BLaER1 treated with 17β-estradiol and CSF1 and Interleukin-3, amounts not matched to agents 10 nM and 100 nM (cell line): Measurements from ENCODE around the gene DIRAS1.

Source experiments
- H3K27ac ChIP-seq, 11 experiments: shearing (Covaris generic); formaldehyde crosslinking; 2 replicates each; pipeline ENCODE4 v1.8.1; 2022
- H3K27me3 ChIP-seq, 11 experiments: shearing (Covaris generic); formaldehyde crosslinking; 2 replicates each; pipeline ENCODE4 v1.8.1; 2022
- H3K36me3 ChIP-seq, 11 experiments: shearing (Covaris generic); formaldehyde crosslinking; 2 replicates each; pipeline ENCODE4 v1.8.1; 2022
- H3K4me1 ChIP-seq, 10 experiments: shearing (Covaris generic); formaldehyde crosslinking; 2 replicates each; pipeline ENCODE4 v1.8.1; 2022
- H3K4me2 ChIP-seq, 11 experiments: shearing (Covaris generic); formaldehyde crosslinking; 2 replicates each; pipeline ENCODE4 v1.8.1; 2022
- H3K4me3 ChIP-seq, 10 experiments: shearing (Covaris generic); formaldehyde crosslinking; 2 replicates each; pipeline ENCODE4 v1.8.1; 2022
- H3K9ac ChIP-seq, 11 experiments: shearing (Covaris generic); formaldehyde crosslinking; 2 replicates each; pipeline ENCODE4 v1.8.1; 2022
- H3K9me3 ChIP-seq, 11 experiments: shearing (Covaris generic); formaldehyde crosslinking; replicated peaks in 1 of 11; 2 replicates each; pipeline ENCODE4 v1.8.1; 2022
- H4K20me1 ChIP-seq, 11 experiments: shearing (Covaris generic); formaldehyde crosslinking; 2 replicates each; pipeline ENCODE4 v1.8.1; 2022
- Cebpa-rat ChIP-seq, 11 experiments: shearing (Covaris generic); IDR thresholded peaks; 2 replicates each; pipeline ENCODE4 v1.8.1; 2022

Gene DIRAS1

DNA sequence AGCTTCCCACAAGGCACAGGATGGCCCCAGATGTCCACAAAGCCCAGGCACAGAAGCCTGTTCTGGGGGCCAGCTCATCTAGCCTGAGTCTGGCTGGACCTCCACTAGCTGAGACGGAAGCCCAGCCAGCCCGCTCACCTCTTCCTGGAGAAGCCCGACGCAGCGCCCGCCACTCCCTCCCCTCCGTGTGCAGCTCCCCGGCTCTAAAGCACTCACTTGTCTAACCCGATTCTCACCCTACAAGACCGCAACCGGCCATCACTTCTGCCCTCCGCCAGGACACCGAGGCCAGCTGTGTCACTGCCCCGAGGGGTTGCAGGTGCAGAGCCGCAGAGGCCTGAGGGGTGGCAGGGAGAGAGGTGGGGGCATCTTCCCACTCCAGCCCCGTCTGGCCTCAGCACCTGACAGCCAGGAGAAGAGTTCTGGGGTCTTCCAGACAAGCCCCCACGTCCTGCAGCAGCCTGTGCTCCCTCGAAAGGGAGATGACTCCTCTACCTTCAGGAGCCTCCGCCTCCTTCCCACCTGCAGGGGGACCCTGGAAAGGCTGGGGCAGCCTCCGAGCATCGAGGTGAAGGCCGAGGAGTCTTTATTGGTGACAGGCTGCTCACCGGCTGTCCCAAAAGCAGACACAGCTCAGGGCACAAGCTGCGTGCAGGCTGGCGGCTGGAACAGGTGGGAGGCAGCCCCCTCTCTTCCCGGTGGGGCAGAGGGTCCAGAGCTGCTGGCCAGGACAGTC is 5.9 kb upstream of the DIRAS1 start:
- H3K4me2 ChIP-seq, result peak overlapping the region; percentile 75 to 93 (median 85)

DNA sequence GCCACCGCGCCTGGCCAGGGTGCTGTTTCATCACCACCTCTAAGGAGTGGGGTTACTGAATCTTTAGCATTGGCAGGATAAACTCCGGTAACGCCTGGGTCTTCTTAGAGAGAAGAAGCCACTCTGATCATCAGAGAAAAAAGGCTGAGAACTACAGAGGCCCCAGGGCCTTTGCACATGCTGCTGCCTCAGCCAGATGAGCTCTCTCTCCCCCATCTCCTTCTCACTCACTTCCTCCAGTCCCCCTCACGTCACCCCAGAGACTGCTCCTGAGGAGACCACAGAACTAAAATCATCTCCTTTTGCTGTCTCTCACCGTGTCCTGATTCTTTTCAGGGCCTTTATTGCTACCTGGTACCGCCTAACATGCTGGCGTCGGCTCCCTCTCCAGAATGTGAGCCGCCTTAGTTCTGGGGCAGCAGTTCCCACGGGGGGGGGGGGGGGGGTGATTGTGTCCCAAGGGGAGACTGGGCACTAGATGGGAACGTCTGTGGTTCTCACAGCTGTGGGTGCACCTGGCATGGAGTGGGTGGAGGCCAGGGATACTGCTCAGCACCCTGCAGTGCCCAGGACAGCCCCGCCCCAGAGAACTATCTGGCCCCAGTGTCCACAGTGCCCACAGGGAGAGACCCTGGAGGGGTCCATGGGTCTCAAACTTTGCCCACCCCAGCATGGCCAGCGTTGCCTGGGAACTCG is 5.1 kb upstream of the DIRAS1 start:
- Histone ChIP-seq H3K4me3 (peak overlapping the region in 2 of 10 experiments; percentile 5 to 12; a peak in 2 of 20 replicates), H3K4me2 (peak overlapping the region; percentile 75 to 93 (median 85)), H3K4me1 (peaks cover 37 to 96% (median 91%) of the 10 kb centered on the region in 10 experiments)

More for the DNA sequence above, 5.9 kb upstream of the DIRAS1 start:
- Histone ChIP-seq H4K20me1 (peaks cover 0 to 59% (median 24%) of the 10 kb centered on the region in 11 experiments; a peak in 16 of 22 replicates), H3K27ac (peak overlapping the region in 2 of 11 experiments; percentile 5 to 26; a peak in 1 of 22 replicates), H3K9me3 (no peaks in the 10 kb centered on the region), H3K4me3 (peak overlapping the region in 2 of 10 experiments; percentile 5 to 12; a peak in 2 of 20 replicates), H3K4me1 (peaks cover 30 to 96% (median 87%) of the 10 kb centered on the region in 10 experiments), H3K36me3 (peaks cover 0 to 17% (median 8%) of the 10 kb centered on the region in 11 experiments; a peak in 16 of 22 replicates), H3K27me3 (peaks cover 0 to 25% (median 0%) of the 10 kb centered on the region in 11 experiments; a peak in 9 of 22 replicates), H3K9ac (peak overlapping the region in 8 of 11 experiments; percentile 8 to 57 (median 39); a peak in 10 of 22 replicates)
- no peak for TF ChIP-seq Cebpa-rat (IDR thresholded peaks at IDR 0.05)

GRCh38 chr19:2724148-2724557 is 3.0 kb upstream of the DIRAS1 start:
- no peak overlapping the region for H3K4me3 ChIP-seq
- peaks cover 0 to 38% (median 16%) of the 10 kb centered on the region in 11 experiments; a peak in 15 of 22 replicates for H4K20me1 ChIP-seq
- no peaks in the 10 kb centered on the region for H3K9me3 ChIP-seq
- H3K9ac ChIP-seq, result no peak overlapping the region
- H3K27ac ChIP-seq, result no peak overlapping the region
- peaks cover 0 to 25% (median 0%) of the 10 kb centered on the region in 11 experiments; a peak in 9 of 22 replicates for H3K27me3 ChIP-seq
- TF ChIP-seq Cebpa-rat (IDR thresholded peaks at IDR 0.05), result no peak
- peaks cover 46 to 89% (median 85%) of the 10 kb centered on the region in 10 experiments for H3K4me1 ChIP-seq
- no peaks in the 10 kb centered on the region for H3K36me3 ChIP-seq
- H3K4me2 ChIP-seq, result peak overlapping the region; percentile 92 to 99 (median 98); a peak in 20 of 22 replicates

More for the DNA sequence above, 5.1 kb upstream of the DIRAS1 start:
- Histone ChIP-seq H3K27me3 (peaks cover 0 to 25% (median 0%) of the 10 kb centered on the region in 11 experiments; a peak in 9 of 22 replicates), H3K9ac (peak overlapping the region in 8 of 11 experiments; percentile 8 to 57 (median 39); a peak in 10 of 22 replicates), H3K9me3 (no peaks in the 10 kb centered on the region), H3K27ac (0 out of 22 replicates have a peak overlapping the region, but pooled peaks of 2 of the 11 experiments have one; percentile 5 to 26), H4K20me1 (peaks cover 0 to 51% (median 18%) of the 10 kb centered on the region in 11 experiments; a peak in 16 of 22 replicates), H3K36me3 (peaks cover 0 to 9% (median 0%) of the 10 kb centered on the region in 11 experiments; a peak in 8 of 22 replicates)
- TF ChIP-seq Cebpa-rat (IDR thresholded peaks at IDR 0.05), result no peak

DNA sequence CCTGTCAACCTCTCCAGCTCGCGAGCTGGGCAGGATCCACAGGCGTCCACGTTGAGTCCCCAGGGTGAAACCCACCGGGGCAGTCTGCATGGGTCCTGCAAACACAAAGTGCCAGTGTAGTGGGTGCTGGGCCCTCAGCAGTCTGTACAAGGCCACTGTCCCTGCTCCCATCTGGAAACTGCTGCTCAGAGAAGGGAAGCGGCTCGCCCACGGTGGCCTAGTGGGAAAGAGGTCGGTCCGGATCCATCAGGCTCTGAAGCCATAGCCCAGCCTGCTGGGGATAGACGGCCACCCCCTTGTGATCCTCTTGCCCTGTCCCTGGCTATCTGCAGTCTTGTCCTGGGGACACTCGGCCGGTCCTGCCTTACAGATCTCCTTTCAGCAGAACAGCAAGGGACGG is 2.6 kb upstream of the DIRAS1 start:
- H4K20me1 ChIP-seq, result peaks cover 0 to 39% (median 16%) of the 10 kb centered on the region in 11 experiments; a peak in 16 of 22 replicates
- no peaks in the 10 kb centered on the region for H3K9me3 ChIP-seq
- H3K4me2 ChIP-seq, result peak overlapping the region; percentile 92 to 99 (median 98)
- peaks cover 0 to 25% (median 0%) of the 10 kb centered on the region in 11 experiments; a peak in 9 of 22 replicates for H3K27me3 ChIP-seq
- H3K4me1 ChIP-seq, result peaks cover 46 to 88% (median 85%) of the 10 kb centered on the region in 10 experiments
- H3K36me3 ChIP-seq, result peaks cover 0 to 4% (median 0%) of the 10 kb centered on the region in 11 experiments; a peak in 1 of 22 replicates
- H3K4me3 ChIP-seq, result no peak overlapping the region
- H3K27ac ChIP-seq, result peak overlapping the region in 4 of 11 experiments; percentile 38 to 58 (median 51); a peak in 4 of 22 replicates
- H3K9ac ChIP-seq, result peak overlapping the region in 4 of 11 experiments; percentile 23 to 59 (median 52); a peak in 5 of 22 replicates
- TF ChIP-seq Cebpa-rat (IDR thresholded peaks at IDR 0.05), result no peak

DNA sequence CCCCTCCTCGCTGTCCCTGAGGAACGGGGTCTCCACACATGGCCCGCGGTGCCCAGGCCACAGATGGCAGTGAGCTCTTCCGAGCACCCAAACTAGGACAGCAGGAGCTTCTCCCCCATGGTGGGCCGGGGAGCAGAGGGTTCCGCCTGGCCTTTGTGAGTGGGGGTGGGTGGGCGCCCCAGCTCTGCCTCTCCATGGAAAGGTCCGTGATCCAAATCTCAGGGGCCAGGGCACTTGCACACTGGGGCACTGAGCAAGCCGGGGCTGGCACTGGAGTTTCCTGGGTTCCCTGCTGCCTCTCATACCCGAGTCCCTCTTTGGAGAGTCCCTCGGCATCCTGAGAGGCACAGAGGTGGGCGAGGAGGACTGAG is 2.2 kb upstream of the DIRAS1 start:
- H3K4me1 ChIP-seq, result peaks cover 46 to 85% (median 82%) of the 10 kb centered on the region in 10 experiments
- H3K27ac ChIP-seq, result peak overlapping the region in 7 of 11 experiments; percentile 5 to 58 (median 44); a peak in 10 of 22 replicates
- peaks cover 0 to 25% (median 0%) of the 10 kb centered on the region in 11 experiments; a peak in 9 of 22 replicates for H3K27me3 ChIP-seq
- no peak overlapping the region for H3K4me3 ChIP-seq
- no peaks in the 10 kb centered on the region for H3K9me3 ChIP-seq
- TF ChIP-seq Cebpa-rat (IDR thresholded peaks at IDR 0.05), result no peak
- peak overlapping the region; percentile 92 to 99 (median 98) for H3K4me2 ChIP-seq
- H3K36me3 ChIP-seq, result peaks cover 0 to 8% (median under 1%) of the 10 kb centered on the region in 11 experiments; a peak in 5 of 22 replicates
- peak overlapping the region in 10 of 11 experiments; percentile 18 to 59 (median 48); a peak in 12 of 22 replicates for H3K9ac ChIP-seq
- H4K20me1 ChIP-seq, result peaks cover 0 to 43% (median 16%) of the 10 kb centered on the region in 11 experiments; a peak in 16 of 22 replicates

DNA sequence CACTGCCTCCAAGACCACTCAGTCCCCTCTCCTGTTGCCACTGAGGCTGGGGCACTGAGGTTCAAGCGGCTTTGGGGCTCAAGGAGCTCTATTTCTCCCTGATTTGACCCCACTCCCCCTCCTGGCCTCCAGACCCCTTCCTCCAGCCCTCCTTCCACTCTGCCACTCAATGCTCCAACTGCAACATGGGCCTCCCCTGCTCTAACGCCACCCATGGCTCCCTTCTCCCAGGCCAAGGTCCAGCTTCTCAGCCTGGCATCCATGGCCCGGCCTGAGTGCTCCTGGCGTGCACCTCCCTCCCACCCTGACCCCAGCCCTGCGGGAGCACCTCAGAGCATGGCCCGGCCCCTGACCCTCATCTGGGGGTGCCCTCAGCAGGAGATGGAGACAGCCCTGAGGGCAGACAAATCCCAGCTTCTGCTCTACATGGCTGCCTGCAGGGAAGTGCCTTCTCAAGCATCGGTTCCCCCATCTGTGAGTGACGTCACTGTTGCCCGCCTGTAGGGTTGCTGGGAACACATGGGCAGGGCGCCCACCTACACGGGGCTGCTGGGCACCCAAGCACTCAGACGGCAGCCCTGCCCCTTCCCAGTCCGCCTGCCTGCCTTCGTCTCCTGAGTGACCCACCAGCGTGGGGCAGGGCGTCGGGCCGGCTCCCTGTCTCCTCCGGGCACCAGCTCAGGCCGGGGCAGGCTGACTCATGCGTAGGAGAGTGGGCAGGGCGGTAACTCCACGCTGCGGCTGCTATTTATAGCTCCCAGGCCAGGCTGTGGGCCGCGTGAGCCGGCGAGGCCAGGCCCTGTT is 1.6 kb upstream of the DIRAS1 start:
- H3K4me3 ChIP-seq, result peak overlapping the region in 2 of 10 experiments; percentile 6; a peak in 4 of 20 replicates

More for the DNA sequence above, 1.6 kb upstream of the DIRAS1 start:
- H3K4me2 ChIP-seq, result peak overlapping the region; percentile 92 to 99 (median 98)
- H4K20me1 ChIP-seq, result peaks cover 0 to 43% (median 17%) of the 10 kb centered on the region in 11 experiments; a peak in 16 of 22 replicates
- H3K9me3 ChIP-seq, result no peaks in the 10 kb centered on the region
- H3K27me3 ChIP-seq, result peaks cover 0 to 19% (median 0%) of the 10 kb centered on the region in 11 experiments; a peak in 9 of 22 replicates
- H3K36me3 ChIP-seq, result peaks cover 0 to 14% (median 6%) of the 10 kb centered on the region in 11 experiments; a peak in 16 of 22 replicates
- peaks cover 46 to 83% (median 76%) of the 10 kb centered on the region in 10 experiments for H3K4me1 ChIP-seq
- H3K27ac ChIP-seq, result peak overlapping the region in 7 of 11 experiments; percentile 5 to 58 (median 44); a peak in 9 of 22 replicates
- H3K9ac ChIP-seq, result peak overlapping the region in 10 of 11 experiments; percentile 18 to 59 (median 48); a peak in 12 of 22 replicates
- no peak for TF ChIP-seq Cebpa-rat (IDR thresholded peaks at IDR 0.05)
